Activated T-cell treated with anti-CD3 and anti-CD28 coated beads for 1 hour (primary cell): Measurements from ENCODE around the gene ARHGAP6.

ENCODE experiments used
- DNase-seq: peaks from one replicate; pipeline ENCODE4 v3.0.0-alpha.2; 2020; ENCODE audit warnings: low read depth

ARHGAP6 gene

DNA sequence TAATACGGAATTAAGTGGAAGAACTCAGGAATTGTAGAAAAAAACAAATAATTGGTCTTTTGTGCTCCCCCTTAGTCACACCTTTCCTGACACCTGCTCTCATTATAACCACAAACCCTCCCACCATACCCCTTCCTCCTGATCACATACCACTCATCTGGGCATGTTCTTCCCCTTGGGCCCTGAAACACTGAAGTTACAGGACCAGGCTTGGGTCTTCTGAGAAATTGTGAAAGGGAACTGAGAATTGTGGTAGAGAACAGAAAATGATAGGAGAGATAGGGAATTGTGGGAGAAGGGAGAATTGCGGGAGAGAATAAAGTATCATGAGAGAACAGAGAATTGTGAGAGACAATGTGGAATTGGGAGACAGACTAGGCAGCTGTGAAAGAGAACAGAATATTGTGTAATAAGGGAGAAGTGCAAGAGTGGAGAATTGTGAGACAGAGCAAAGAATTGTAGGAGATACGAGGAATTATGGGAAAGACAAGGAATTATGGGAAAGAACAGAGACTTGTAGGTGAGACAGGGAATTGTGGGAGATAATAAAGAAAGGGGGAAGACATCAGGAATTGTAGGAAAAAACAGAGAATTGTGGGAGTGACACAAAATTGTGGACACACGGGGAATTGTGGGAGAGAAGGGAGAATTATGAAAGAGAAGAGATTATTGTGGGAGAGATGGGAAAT is 557.3 kb downstream of the ARHGAP6 start:
- DNase-seq, result no peak

DNA sequence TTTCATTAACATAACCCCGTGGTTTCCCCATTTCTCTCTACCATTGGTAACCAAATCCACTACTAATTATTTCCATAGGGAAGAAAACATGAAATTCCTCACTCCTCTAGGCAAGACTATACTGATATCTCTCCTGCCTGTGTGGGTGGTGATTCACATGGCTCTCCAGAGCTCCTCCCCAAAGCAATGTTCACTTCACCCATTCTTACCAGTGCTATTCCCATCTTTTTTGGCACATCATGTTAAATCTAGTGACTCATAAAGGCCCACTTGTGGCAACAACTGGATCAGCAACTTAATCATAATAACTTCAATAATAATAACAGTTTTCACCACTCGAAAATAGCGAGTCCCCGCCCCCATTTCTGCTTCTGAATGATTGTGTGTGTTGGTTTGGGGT is 560.6 kb downstream of the ARHGAP6 start:
- no peak for DNase-seq

- no peak for DNase-seq
Measured at GRCh38 chrX:11103751-11104150, 562.0 kb downstream of the ARHGAP6 start.

GRCh38 chrX:11103006-11103405 is 562.7 kb downstream of the ARHGAP6 start:
- DNase-seq, result no peak

- DNase-seq, result no peak
Measured at GRCh38 chrX:11100281-11101035, 565.3 kb downstream of the ARHGAP6 start.

- no peak for DNase-seq
Measured at GRCh38 chrX:11099465-11099864, 566.3 kb downstream of the ARHGAP6 start.

DNA sequence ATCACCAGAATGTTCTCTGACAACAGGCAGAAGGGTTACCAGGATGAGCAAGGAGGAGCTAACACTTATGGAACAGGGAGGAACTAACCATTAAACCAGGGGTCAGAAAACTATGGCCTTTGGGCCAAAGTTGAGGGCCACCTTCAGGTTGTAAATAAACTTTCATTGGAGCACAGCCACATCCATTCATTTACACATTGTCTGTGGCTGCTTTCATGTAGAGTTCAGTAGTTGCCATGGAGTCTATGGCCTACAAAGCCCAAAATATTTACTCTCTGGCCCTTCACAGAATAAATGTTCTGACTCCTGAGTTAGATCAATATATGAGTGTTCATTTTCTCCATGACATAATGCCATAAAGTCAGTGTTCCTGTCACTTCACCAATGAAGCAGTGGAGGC is 567.8 kb downstream of the ARHGAP6 start:
- no peak for DNase-seq

DNA sequence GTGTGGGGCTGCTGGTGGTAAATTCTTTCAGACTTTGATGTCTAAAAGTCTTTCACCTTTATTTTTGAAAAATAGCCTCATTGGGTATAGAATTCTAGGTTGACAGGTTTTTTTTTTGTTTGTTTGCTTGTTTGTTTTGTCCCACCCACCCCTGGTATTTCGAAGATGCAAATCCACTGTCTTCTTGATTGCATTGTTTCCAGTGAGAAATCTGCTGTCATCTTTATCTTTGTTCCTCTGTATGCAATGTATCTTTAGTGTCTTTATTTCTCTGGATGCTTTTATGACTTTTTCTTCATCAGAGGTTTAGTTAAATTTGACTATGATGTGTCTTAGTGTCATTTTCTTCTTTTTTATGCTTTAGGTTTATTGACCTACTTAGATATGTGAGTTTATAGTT is 575.9 kb downstream of the ARHGAP6 start:
- DNase-seq, result no peak
